Measurements from ENCODE around the gene KIAA0586.
"Not testable (repeated sequence)": the region's sequence is repeated elsewhere in the genome, so short reads cannot be mapped to it uniquely, and the experiment has no call there.

Gene KIAA0586

DNA sequence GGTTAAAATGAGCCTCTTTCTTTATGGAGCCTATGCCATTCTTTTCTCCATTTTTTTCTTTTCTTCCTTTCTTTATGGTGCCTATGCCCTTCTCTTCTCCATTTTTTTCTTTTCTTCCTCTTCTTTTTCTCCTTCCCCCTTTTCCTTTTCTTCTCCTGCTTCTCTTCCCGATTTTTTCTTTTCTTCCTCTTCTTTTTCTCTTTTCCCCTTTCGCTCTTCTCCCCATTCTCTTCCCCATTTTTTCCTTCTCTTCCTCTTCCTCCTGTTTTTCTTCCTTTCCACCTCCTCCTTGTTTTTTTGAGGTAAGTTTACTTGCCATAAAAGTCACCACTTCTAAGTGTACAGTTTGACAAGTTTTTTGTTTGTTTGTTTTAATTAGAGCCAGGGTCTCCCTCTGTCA is 50.1 kb downstream of the KIAA0586 start:
- in situ Hi-C loops (cut with HindIII; ENCODE audit: low sequenced_read_pairs), result no loop called here

DNA sequence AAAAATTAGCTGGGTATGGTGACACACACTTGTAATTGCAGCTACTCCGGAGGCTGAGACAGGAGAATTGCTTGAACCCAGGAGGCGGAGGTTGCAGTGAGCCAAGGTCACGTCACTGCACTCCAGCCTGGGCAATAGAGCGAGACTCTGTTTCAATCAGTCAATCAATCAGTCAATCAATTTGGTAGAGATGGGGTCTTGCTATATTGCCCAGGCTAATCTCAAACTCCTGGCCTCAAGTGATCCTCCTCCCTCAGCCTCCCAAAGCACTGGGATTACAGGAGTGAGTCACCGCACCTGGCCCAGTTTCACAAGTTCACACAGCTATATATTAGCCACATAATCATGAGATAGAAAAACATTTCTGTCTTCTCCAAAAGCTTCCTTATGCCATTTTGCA is 50.8 kb downstream of the KIAA0586 start:
- H3K4me3 ChIP-seq (ENCODE audit: low read depth, low read length); DNase-seq (ENCODE audit: low read depth); in situ Hi-C loops (cut with HindIII; ENCODE audit: low sequenced_read_pairs): not testable (repeated sequence)

More for the DNA sequence above, 50.1 kb downstream of the KIAA0586 start:
- TF ChIP-seq, protein P1, sequence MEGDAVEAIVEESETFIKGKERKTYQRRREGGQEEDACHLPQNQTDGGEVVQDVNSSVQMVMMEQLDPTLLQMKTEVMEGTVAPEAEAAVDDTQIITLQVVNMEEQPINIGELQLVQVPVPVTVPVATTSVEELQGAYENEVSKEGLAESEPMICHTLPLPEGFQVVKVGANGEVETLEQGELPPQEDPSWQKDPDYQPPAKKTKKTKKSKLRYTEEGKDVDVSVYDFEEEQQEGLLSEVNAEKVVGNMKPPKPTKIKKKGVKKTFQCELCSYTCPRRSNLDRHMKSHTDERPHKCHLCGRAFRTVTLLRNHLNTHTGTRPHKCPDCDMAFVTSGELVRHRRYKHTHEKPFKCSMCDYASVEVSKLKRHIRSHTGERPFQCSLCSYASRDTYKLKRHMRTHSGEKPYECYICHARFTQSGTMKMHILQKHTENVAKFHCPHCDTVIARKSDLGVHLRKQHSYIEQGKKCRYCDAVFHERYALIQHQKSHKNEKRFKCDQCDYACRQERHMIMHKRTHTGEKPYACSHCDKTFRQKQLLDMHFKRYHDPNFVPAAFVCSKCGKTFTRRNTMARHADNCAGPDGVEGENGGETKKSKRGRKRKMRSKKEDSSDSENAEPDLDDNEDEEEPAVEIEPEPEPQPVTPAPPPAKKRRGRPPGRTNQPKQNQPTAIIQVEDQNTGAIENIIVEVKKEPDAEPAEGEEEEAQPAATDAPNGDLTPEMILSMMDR (IDR thresholded peaks at IDR 0.05; ENCODE audit: low read depth, low read length, missing control alignments), result no peak
- no peak for DNase-seq (ENCODE audit: low read depth)
- H3K4me3 ChIP-seq (ENCODE audit: low read depth, low read length), result no peak overlapping the region

- in situ Hi-C loops (cut with HindIII; ENCODE audit: low sequenced_read_pairs), result no loop called here
- TF ChIP-seq, protein P1 (IDR thresholded peaks at IDR 0.05; ENCODE audit: low read depth, low read length, missing control alignments), result no peak
- no peak for DNase-seq (ENCODE audit: low read depth)
- H3K4me3 ChIP-seq (ENCODE audit: low read depth, low read length), result no peak overlapping the region
Measured at GRCh38 chr14:58479975-58480374, 52.5 kb downstream of the KIAA0586 start.

GRCh38 chr14:58484176-58484575 is 56.7 kb downstream of the KIAA0586 start:
- DNase-seq (ENCODE audit: low read depth), result no peak
- TF ChIP-seq, protein P1 (IDR thresholded peaks at IDR 0.05; ENCODE audit: low read depth, low read length, missing control alignments), result no peak
- H3K4me3 ChIP-seq (ENCODE audit: low read depth, low read length), result no peak overlapping the region
- in situ Hi-C loops (cut with HindIII; ENCODE audit: low sequenced_read_pairs), result no loop called here

DNA sequence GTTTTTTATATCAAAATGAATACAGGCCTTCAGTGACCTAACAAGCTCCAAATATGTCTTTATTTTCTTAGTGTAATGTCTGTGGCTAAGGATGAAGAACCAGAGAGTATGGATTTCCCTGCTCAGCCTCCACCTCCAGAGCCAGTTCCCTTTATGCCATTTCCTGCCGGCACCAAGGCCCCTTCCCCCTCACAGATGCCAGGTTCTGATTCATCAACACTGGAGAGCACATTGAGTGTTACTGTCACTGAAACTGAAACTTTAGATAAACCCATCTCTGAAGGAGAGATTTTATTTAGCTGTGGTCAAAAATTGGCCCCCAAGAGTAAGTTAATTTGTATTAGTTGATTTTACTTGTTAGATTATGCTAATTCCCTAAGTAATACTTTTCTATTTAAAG is 61.0 kb downstream of the KIAA0586 start:
- TF ChIP-seq, protein P1 (IDR thresholded peaks at IDR 0.05; ENCODE audit: low read depth, low read length, missing control alignments), result no peak
- in situ Hi-C loops (cut with HindIII; ENCODE audit: low sequenced_read_pairs), result no loop called here
- DNase-seq (ENCODE audit: low read depth), result no peak
- no peak overlapping the region for H3K4me3 ChIP-seq (ENCODE audit: low read depth, low read length)

GRCh38 chr14:58491593-58491992 is 64.1 kb downstream of the KIAA0586 start:
- in situ Hi-C loops (cut with HindIII; ENCODE audit: low sequenced_read_pairs), result no loop called here
- TF ChIP-seq, protein P1 (IDR thresholded peaks at IDR 0.05; ENCODE audit: low read depth, low read length, missing control alignments), result no peak

GRCh38 chr14:58492044-58492443 is 64.5 kb downstream of the KIAA0586 start:
- in situ Hi-C loops (cut with HindIII; ENCODE audit: low sequenced_read_pairs), result no loop called here
- H3K4me3 ChIP-seq (ENCODE audit: low read depth, low read length), result no peak overlapping the region
- DNase-seq (ENCODE audit: low read depth), result no peak
- TF ChIP-seq, protein P1 (IDR thresholded peaks at IDR 0.05; ENCODE audit: low read depth, low read length, missing control alignments), result no peak

More at GRCh38 chr14:58491593-58491992, 64.1 kb downstream of the KIAA0586 start:
- no peak for DNase-seq (ENCODE audit: low read depth)
- no peak overlapping the region for H3K4me3 ChIP-seq (ENCODE audit: low read depth, low read length)
